HG03571 (cell line): Measurements from ENCODE around the gene CARS2.
"Not testable (repeated sequence)": the region's sequence is repeated elsewhere in the genome, so short reads cannot be mapped to it uniquely, and the experiment has no call there.

ENCODE experiments used
- ATAC-seq: cut with Tn5 transposase; IDR thresholded peaks from one replicate; pipeline ENCODE4 v1.9.1; 2021; ENCODE audit not compliant: unreplicated experiment

CARS2 gene

GRCh38 chr13:110638814-110639806 lies 66.8 kb downstream of the CARS2 start:
- no peak for ATAC-seq

GRCh38 chr13:110638257-110638656 lies 67.7 kb downstream of the CARS2 start:
- ATAC-seq = no peak

GRCh38 chr13:110637747-110638146 lies 68.2 kb downstream of the CARS2 start:
- no peak for ATAC-seq

GRCh38 chr13:110637275-110637674 lies 68.6 kb downstream of the CARS2 start:
- ATAC-seq = no peak

GRCh38 chr13:110636701-110637201 lies 69.2 kb downstream of the CARS2 start:
- no peak for ATAC-seq

- ATAC-seq = no peak
These were observed 69.9 kb downstream of the CARS2 start for GRCh38 chr13:110636053-110636475.

GRCh38 chr13:110635405-110636002 lies 70.4 kb downstream of the CARS2 start:
- no peak for ATAC-seq

GRCh38 chr13:110634558-110634957 lies 71.4 kb downstream of the CARS2 start:
- no peak for ATAC-seq

GRCh38 chr13:110633776-110634175 lies 72.1 kb downstream of the CARS2 start:
- ATAC-seq = no peak

GRCh38 chr13:110632255-110632654 lies 73.7 kb downstream of the CARS2 start:
- not testable (repeated sequence) for ATAC-seq

GRCh38 chr13:110630566-110631119 lies 75.3 kb downstream of the CARS2 start:
- ATAC-seq = no peak

- ATAC-seq = no peak
These were observed 76.2 kb downstream of the CARS2 start for GRCh38 chr13:110629735-110630134.

GRCh38 chr13:110628952-110629701 lies 76.8 kb downstream of the CARS2 start:
- no peak for ATAC-seq

- ATAC-seq = no peak
These were observed 77.5 kb downstream of the CARS2 start for GRCh38 chr13:110628477-110628793.

- ATAC-seq = no peak
These were observed 78.0 kb downstream of the CARS2 start for GRCh38 chr13:110627761-110628476.

GRCh38 chr13:110627351-110627750 lies 78.6 kb downstream of the CARS2 start:
- ATAC-seq = no peak

- ATAC-seq = no peak
These were observed 79.4 kb downstream of the CARS2 start for GRCh38 chr13:110626521-110626920.

GRCh38 chr13:110625771-110626321 lies 80.1 kb downstream of the CARS2 start:
- ATAC-seq = no peak

GRCh38 chr13:110624766-110625756 lies 80.9 kb downstream of the CARS2 start:
- ATAC-seq = no peak
